MM.1S (cell line): ENCODE measurements around the gene ATP10B.

Experiments
- EZH2 ChIP-seq: fragments of 300-600 bp; sonication (generic); optimal IDR thresholded peaks from 2 replicates; pipeline ENCODE3; 2017; ENCODE audit warnings: low read depth, mild to moderate bottlenecking, antibody characterized with exemption, low read length, mixed read lengths
- EZH2phosphoT487 ChIP-seq: fragments of 300-600 bp; sonication (generic); IDR thresholded peaks from 2 replicates; pipeline ENCODE4 v1.6.1; 2018; ENCODE audit warnings: antibody characterized with exemption, low read length
- TF ChIP-seq, protein P1 (sequence below): fragments of 300-600 bp; sonication (generic); IDR thresholded peaks from 2 replicates; pipeline ENCODE4 v1.5.1; 2016; ENCODE audit warnings: antibody characterized with exemption, low read length, mixed read lengths

DNA sequence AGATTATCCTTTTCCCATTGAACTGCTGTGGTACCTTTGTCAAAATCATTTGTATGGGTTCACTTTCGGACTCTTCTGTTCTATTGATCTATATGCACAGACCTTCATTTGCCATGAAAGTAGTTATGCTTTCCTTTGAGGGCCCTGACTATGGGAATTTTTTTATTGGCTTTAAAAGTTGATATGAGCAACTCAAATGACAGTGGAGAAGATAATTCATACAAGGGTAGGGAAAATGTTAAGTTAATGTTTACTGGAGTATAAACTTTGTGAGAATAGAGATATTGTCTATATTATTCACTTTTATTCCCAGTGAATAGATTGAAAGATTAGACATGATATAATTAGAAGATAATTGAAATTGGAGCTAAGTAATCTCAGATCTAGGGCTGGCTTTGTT is 94.8 kb downstream of the ATP10B start:
- TF ChIP-seq, protein P1, sequence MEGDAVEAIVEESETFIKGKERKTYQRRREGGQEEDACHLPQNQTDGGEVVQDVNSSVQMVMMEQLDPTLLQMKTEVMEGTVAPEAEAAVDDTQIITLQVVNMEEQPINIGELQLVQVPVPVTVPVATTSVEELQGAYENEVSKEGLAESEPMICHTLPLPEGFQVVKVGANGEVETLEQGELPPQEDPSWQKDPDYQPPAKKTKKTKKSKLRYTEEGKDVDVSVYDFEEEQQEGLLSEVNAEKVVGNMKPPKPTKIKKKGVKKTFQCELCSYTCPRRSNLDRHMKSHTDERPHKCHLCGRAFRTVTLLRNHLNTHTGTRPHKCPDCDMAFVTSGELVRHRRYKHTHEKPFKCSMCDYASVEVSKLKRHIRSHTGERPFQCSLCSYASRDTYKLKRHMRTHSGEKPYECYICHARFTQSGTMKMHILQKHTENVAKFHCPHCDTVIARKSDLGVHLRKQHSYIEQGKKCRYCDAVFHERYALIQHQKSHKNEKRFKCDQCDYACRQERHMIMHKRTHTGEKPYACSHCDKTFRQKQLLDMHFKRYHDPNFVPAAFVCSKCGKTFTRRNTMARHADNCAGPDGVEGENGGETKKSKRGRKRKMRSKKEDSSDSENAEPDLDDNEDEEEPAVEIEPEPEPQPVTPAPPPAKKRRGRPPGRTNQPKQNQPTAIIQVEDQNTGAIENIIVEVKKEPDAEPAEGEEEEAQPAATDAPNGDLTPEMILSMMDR, result no peak
- TF ChIP-seq EZH2phosphoT487 (no peak), EZH2 (no peak)
